ENCODE measurements around the gene PDZRN3. TPM values are rescaled to one million over a fixed set of nuclear protein-coding genes. Genes with fewer than 3 reads are reported as not detected.

PDZRN3 gene
- total and polyA plus RNA-seq, 2 experiments from 2014 or later: 7.5 to 14.0 TPM

DNA sequence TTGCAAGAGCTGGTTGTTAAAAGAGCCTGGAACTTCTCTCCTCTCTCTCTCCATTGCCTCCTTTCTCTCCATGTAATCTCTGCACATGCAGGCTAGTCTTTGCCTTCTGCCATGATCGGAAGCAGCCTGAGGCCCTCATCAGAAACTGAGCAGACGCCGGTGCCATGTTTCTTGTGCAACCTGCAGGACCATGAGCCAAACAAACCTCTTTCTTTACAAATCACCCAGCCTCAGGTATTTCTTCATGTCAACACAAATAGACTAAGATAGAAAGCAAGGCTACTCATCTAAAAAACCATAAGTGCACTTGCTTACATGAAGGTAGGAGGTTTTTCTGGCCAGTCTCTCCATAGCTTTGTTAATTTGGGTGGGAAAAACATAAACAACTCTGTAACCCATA lies 8.7 kb downstream of the PDZRN3 start:
- no peaks in the 10 kb centered on the region for H3F3A ChIP-seq (replicated peaks; ENCODE audit: low read depth)
- H3K36me3 ChIP-seq (ENCODE audit: insufficient read depth): no peaks in the 10 kb centered on the region
- peaks cover 23% of the 10 kb centered on the region for H3K79me2 ChIP-seq (replicated peaks; ENCODE audit: insufficient read depth)
- Mint-ChIP-seq H3K27ac (no peak overlapping the region), H3K9me3 (no peaks in the 10 kb centered on the region), H3K27me3 (ENCODE audit: insufficient read depth, low read depth, poor library complexity) (no peaks in the 10 kb centered on the region), H3K4me1 (peaks cover 8% of the 10 kb centered on the region), H3K36me3 (ENCODE audit: low read depth) (no peaks in the 10 kb centered on the region), H3K4me3 (no peak overlapping the region)
- TF ChIP-seq POLR2AphosphoS5 (IDR thresholded peaks at IDR 0.05; ENCODE audit: low read depth) (no peak), CREB1 (CRISPR knock-in tag; IDR thresholded peaks at IDR 0.05; ENCODE audit: low read depth) (no peak), STAT1 (IDR thresholded peaks at IDR 0.05; ENCODE audit: unreplicated experiment) (no peak), NANOG (IDR thresholded peaks at IDR 0.05; ENCODE audit: borderline replicate concordance) (no peak), EZH2 (IDR thresholded peaks at IDR 0.05; ENCODE audit: low read depth, unreplicated experiment) (no peak), JUNB (IDR thresholded peaks at IDR 0.05; ENCODE audit: unreplicated experiment) (no peak), ZNF114 (CRISPR knock-in tag; IDR thresholded peaks at IDR 0.05) (no peak), EZH2phosphoT487 (IDR thresholded peaks at IDR 0.05; ENCODE audit: unreplicated experiment) (no peak), ZNF331 (CRISPR knock-in tag; IDR thresholded peaks at IDR 0.05; ENCODE audit: low read depth) (no peak)
- TF ChIP-seq, protein P1, sequence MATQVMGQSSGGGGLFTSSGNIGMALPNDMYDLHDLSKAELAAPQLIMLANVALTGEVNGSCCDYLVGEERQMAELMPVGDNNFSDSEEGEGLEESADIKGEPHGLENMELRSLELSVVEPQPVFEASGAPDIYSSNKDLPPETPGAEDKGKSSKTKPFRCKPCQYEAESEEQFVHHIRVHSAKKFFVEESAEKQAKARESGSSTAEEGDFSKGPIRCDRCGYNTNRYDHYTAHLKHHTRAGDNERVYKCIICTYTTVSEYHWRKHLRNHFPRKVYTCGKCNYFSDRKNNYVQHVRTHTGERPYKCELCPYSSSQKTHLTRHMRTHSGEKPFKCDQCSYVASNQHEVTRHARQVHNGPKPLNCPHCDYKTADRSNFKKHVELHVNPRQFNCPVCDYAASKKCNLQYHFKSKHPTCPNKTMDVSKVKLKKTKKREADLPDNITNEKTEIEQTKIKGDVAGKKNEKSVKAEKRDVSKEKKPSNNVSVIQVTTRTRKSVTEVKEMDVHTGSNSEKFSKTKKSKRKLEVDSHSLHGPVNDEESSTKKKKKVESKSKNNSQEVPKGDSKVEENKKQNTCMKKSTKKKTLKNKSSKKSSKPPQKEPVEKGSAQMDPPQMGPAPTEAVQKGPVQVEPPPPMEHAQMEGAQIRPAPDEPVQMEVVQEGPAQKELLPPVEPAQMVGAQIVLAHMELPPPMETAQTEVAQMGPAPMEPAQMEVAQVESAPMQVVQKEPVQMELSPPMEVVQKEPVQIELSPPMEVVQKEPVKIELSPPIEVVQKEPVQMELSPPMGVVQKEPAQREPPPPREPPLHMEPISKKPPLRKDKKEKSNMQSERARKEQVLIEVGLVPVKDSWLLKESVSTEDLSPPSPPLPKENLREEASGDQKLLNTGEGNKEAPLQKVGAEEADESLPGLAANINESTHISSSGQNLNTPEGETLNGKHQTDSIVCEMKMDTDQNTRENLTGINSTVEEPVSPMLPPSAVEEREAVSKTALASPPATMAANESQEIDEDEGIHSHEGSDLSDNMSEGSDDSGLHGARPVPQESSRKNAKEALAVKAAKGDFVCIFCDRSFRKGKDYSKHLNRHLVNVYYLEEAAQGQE (IDR thresholded peaks at IDR 0.05; ENCODE audit: unreplicated experiment): no peak
- TF ChIP-seq, protein P2, sequence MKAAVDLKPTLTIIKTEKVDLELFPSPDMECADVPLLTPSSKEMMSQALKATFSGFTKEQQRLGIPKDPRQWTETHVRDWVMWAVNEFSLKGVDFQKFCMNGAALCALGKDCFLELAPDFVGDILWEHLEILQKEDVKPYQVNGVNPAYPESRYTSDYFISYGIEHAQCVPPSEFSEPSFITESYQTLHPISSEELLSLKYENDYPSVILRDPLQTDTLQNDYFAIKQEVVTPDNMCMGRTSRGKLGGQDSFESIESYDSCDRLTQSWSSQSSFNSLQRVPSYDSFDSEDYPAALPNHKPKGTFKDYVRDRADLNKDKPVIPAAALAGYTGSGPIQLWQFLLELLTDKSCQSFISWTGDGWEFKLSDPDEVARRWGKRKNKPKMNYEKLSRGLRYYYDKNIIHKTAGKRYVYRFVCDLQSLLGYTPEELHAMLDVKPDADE (IDR thresholded peaks at IDR 0.05): no peak
- TF ChIP-seq, protein P3, sequence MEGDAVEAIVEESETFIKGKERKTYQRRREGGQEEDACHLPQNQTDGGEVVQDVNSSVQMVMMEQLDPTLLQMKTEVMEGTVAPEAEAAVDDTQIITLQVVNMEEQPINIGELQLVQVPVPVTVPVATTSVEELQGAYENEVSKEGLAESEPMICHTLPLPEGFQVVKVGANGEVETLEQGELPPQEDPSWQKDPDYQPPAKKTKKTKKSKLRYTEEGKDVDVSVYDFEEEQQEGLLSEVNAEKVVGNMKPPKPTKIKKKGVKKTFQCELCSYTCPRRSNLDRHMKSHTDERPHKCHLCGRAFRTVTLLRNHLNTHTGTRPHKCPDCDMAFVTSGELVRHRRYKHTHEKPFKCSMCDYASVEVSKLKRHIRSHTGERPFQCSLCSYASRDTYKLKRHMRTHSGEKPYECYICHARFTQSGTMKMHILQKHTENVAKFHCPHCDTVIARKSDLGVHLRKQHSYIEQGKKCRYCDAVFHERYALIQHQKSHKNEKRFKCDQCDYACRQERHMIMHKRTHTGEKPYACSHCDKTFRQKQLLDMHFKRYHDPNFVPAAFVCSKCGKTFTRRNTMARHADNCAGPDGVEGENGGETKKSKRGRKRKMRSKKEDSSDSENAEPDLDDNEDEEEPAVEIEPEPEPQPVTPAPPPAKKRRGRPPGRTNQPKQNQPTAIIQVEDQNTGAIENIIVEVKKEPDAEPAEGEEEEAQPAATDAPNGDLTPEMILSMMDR (conservative IDR thresholded peaks at IDR 0.05; ENCODE audit: low read depth in 2 of 2): no peak
- TF ChIP-seq, protein P4, sequence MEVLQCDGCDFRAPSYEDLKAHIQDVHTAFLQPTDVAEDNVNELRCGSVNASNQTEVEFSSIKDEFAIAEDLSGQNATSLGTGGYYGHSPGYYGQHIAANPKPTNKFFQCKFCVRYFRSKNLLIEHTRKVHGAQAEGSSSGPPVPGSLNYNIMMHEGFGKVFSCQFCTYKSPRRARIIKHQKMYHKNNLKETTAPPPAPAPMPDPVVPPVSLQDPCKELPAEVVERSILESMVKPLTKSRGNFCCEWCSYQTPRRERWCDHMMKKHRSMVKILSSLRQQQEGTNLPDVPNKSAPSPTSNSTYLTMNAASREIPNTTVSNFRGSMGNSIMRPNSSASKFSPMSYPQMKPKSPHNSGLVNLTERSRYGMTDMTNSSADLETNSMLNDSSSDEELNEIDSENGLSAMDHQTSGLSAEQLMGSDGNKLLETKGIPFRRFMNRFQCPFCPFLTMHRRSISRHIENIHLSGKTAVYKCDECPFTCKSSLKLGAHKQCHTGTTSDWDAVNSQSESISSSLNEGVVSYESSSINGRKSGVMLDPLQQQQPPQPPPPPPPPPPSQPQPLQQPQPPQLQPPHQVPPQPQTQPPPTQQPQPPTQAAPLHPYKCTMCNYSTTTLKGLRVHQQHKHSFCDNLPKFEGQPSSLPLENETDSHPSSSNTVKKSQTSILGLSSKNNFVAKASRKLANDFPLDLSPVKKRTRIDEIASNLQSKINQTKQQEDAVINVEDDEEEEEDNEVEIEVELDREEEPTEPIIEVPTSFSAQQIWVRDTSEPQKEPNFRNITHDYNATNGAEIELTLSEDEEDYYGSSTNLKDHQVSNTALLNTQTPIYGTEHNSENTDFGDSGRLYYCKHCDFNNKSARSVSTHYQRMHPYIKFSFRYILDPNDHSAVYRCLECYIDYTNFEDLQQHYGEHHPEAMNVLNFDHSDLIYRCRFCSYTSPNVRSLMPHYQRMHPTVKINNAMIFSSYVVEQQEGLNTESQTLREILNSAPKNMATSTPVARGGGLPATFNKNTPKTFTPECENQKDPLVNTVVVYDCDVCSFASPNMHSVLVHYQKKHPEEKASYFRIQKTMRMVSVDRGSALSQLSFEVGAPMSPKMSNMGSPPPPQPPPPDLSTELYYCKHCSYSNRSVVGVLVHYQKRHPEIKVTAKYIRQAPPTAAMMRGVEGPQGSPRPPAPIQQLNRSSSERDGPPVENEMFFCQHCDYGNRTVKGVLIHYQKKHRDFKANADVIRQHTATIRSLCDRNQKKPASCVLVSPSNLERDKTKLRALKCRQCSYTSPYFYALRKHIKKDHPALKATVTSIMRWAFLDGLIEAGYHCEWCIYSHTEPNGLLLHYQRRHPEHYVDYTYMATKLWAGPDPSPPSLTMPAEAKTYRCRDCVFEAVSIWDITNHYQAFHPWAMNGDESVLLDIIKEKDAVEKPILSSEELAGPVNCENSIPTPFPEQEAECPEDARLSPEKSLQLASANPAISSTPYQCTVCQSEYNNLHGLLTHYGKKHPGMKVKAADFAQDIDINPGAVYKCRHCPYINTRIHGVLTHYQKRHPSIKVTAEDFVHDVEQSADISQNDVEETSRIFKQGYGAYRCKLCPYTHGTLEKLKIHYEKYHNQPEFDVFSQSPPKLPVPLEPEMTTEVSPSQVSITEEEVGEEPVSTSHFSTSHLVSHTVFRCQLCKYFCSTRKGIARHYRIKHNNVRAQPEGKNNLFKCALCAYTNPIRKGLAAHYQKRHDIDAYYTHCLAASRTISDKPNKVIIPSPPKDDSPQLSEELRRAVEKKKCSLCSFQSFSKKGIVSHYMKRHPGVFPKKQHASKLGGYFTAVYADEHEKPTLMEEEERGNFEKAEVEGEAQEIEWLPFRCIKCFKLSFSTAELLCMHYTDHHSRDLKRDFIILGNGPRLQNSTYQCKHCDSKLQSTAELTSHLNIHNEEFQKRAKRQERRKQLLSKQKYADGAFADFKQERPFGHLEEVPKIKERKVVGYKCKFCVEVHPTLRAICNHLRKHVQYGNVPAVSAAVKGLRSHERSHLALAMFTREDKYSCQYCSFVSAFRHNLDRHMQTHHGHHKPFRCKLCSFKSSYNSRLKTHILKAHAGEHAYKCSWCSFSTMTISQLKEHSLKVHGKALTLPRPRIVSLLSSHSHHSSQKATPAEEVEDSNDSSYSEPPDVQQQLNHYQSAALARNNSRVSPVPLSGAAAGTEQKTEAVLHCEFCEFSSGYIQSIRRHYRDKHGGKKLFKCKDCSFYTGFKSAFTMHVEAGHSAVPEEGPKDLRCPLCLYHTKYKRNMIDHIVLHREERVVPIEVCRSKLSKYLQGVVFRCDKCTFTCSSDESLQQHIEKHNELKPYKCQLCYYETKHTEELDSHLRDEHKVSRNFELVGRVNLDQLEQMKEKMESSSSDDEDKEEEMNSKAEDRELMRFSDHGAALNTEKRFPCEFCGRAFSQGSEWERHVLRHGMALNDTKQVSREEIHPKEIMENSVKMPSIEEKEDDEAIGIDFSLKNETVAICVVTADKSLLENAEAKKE (CRISPR knock-in tag; IDR thresholded peaks at IDR 0.05): no peak
- peaks cover 5% of the 10 kb centered on the region; the same call in 1 of the 2 replicates for H3K4me1 ChIP-seq (ENCODE audit: insufficient read depth)
- no peaks in the 10 kb centered on the region for H4K20me1 ChIP-seq (replicated peaks; ENCODE audit: insufficient read depth)
- H2AFZ ChIP-seq: no peak overlapping the region
- H3K27ac ChIP-seq (ENCODE audit: low read depth): no peak overlapping the region
- H3K9me2 ChIP-seq (ENCODE audit: insufficient read depth): no peaks in the 10 kb centered on the region; the same call in 1 of the 2 replicates
- DNase-seq (ENCODE audit: low spot score) (no peak), ATAC-seq (no peak)
- no peak overlapping the region for H3K4me2 ChIP-seq
- H3K27me3 ChIP-seq (ENCODE audit: insufficient read depth): no peaks in the 10 kb centered on the region
- H3K4me3 ChIP-seq: no peak overlapping the region
